Neural crest cell (in vitro differentiated cells): Measurements from ENCODE around the gene FICD. TPM values are rescaled to one million over a fixed set of nuclear protein-coding genes. Genes with fewer than 3 reads are reported as not detected.

ENCODE experiments used
- DNase-seq: peaks from one replicate; pipeline ENCODE4 v3.0.0; 2021; ENCODE audit warnings: low read depth, mixed read lengths, low spot score
- H3K27ac Mint-ChIP-seq: one replicate; pipeline ENCODE4 v1.8.0; 2021; ENCODE audit warnings: mild to moderate bottlenecking, mixed read lengths; ENCODE audit not compliant: unreplicated experiment
- H3K27me3 Mint-ChIP-seq: 2 replicates; pipeline ENCODE4 v1.8.0; 2021; ENCODE audit warnings: low read depth, mild to moderate bottlenecking, mixed read lengths
- H3K36me3 Mint-ChIP-seq: 2 replicates; pipeline ENCODE4 v1.8.0; 2021; ENCODE audit warnings: low read depth, mild to moderate bottlenecking, mixed read lengths
- H3K4me1 Mint-ChIP-seq: 2 replicates; pipeline ENCODE4 v1.8.0; 2021; ENCODE audit warnings: mixed read lengths
- H3K4me3 Mint-ChIP-seq: one replicate; pipeline ENCODE4 v1.8.0; 2021; ENCODE audit warnings: mild to moderate bottlenecking, mixed read lengths
- H3K9me3 Mint-ChIP-seq: 2 replicates; pipeline ENCODE4 v1.8.0; 2021; ENCODE audit warnings: mixed read lengths
- total RNA-seq: library from RNA; stranded (reverse); gene quantifications from 2 replicates; pipeline ENCODE4 v1.2.1, GENCODE V29; 2021
- TF ChIP-seq, protein P1 (sequence below): fragments of 200-600 bp; sonication (generic); conservative IDR thresholded peaks from 2 replicates; pipeline ENCODE4 v1.5.0; 2021; ENCODE audit warnings: antibody characterized with exemption, mild to moderate bottlenecking

The FICD gene
- total RNA-seq, 1 donor from 2014 or later, result 2.9 TPM

DNA sequence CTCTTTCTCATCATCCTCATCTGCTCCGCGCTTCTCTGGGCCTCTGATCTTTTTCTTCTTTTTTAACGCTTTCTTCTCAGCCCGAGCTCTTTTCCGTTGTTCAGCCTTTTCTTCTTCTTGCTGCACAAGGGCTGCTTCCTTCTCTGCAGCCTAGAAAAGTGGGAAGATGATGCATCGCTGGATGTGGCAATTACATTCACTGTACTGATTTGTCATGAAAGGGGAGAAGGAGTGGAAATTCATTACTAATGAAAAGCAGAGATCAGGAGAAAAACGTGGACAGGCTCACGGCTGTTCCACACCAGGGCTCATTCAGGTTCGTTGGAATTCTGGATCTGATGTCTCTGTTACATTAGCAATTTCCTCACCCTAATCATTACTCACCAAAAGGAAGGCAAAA is 15.1 kb downstream of the FICD start:
- no peak for DNase-seq
- H3K4me1 Mint-ChIP-seq, result peaks cover 12% of the 10 kb centered on the region
- H3K36me3 Mint-ChIP-seq, result peaks cover 41% of the 10 kb centered on the region
- H3K4me3 Mint-ChIP-seq, result no peak overlapping the region
- H3K27ac Mint-ChIP-seq, result no peak overlapping the region
- H3K27me3 Mint-ChIP-seq, result peaks cover 22% of the 10 kb centered on the region
- no peaks in the 10 kb centered on the region for H3K9me3 Mint-ChIP-seq
- TF ChIP-seq, protein P1, sequence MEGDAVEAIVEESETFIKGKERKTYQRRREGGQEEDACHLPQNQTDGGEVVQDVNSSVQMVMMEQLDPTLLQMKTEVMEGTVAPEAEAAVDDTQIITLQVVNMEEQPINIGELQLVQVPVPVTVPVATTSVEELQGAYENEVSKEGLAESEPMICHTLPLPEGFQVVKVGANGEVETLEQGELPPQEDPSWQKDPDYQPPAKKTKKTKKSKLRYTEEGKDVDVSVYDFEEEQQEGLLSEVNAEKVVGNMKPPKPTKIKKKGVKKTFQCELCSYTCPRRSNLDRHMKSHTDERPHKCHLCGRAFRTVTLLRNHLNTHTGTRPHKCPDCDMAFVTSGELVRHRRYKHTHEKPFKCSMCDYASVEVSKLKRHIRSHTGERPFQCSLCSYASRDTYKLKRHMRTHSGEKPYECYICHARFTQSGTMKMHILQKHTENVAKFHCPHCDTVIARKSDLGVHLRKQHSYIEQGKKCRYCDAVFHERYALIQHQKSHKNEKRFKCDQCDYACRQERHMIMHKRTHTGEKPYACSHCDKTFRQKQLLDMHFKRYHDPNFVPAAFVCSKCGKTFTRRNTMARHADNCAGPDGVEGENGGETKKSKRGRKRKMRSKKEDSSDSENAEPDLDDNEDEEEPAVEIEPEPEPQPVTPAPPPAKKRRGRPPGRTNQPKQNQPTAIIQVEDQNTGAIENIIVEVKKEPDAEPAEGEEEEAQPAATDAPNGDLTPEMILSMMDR, result no peak

DNA sequence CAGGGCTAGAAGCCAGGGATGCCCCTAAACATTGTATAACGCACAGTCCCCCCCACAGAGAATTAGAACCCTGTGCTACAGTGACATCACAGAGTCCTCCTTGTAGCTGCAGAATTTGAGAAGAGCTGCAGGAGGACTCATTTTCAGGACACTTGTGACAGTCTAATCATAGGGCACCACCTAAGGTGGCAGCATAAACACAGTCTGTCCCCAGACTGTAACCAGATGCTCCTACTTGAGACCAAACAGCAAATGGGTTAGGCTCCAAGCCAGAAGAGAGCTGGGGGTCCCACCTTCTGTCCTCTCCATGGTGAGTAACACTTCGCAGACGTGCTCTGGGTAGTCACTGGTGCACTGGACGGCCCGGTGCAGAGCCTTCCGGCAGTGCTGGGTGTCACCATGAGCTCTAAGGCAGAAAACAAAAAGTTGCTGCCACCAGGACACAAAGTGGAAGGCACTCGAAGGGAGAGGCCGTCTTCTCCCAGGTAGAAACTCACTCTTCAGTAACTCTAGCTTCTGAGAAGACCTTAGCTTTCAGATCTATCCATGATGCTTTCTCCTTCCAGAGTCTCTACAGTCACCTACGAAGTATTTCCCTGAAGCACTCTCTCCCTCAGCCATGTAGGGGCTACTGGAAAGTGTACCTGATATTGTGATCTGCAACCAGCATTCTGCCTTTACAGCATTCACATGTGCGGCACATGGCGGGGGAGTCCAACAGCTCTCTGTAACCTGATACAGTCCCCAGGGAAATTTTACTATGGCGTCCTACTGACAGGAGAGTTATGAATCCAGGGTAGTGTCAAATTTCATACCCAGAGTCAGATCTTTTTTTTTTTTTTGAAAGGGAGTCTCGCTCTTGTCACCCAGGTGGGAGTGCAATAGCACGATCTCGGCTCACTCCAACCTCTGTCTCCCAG is 17.1 kb downstream of the FICD start:
- TF ChIP-seq, protein P1, result no peak
- Mint-ChIP-seq H3K27me3 (peaks cover 12% of the 10 kb centered on the region), H3K9me3 (no peaks in the 10 kb centered on the region), H3K4me1 (peaks cover 4% of the 10 kb centered on the region), H3K27ac (no peak overlapping the region), H3K36me3 (peaks cover 30% of the 10 kb centered on the region), H3K4me3 (no peak overlapping the region)
- DNase-seq, result no peak

DNA sequence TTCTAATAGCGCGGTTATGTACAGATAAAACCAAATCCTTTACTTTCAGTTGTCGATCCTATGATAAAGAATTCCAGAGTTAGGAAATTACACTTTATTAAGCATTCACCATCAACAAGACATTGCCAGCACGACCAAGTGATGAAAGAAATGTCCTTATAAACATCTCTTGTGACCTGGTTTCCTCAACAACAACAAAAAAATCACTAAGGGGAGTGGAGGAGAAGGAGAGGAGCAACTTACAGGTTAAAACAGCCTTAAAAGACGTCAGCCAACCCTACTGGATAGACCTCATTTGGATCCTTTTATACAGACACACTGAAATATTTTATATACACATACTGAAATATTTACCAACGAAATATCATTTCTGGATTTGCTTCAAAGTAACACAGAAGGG is 23.1 kb downstream of the FICD start:
- no peak for DNase-seq
- Mint-ChIP-seq H3K9me3 (no peaks in the 10 kb centered on the region), H3K36me3 (peaks cover 8% of the 10 kb centered on the region), H3K4me3 (no peak overlapping the region), H3K27me3 (no peaks in the 10 kb centered on the region), H3K27ac (no peak overlapping the region), H3K4me1 (no peaks in the 10 kb centered on the region)
- TF ChIP-seq, protein P1, result no peak

DNA sequence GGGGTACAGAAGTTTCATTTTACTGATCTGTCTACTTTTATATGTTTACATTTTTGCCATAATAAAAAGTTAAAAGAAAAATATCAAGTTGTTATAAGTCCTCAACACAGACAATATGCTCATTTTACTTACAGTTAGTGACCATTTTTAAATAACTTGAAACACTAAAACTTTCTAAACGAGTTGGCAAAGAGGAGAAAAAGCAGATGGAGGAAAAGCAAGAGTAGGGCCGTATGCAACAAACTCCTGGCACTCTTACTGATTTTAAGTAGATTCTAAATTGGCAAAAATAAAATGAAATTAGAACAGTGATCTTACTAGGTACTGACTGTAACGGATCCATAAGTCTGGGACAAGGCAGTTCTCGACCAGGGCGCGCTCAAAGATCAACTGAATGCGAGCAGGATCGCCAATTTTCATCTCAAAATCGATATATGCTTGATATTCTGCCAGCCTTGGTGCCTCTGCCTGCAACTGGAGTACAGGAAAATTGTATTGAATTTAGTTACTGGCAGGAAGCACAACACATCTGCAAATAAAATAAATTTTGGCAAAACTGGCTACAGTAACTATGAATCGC is 23.6 kb downstream of the FICD start:
- no peaks in the 10 kb centered on the region for H3K27me3 Mint-ChIP-seq
- no peak overlapping the region for H3K27ac Mint-ChIP-seq
- H3K9me3 Mint-ChIP-seq, result no peaks in the 10 kb centered on the region
- no peaks in the 10 kb centered on the region for H3K4me1 Mint-ChIP-seq
- DNase-seq, result no peak
- TF ChIP-seq, protein P1, result no peak
- no peak overlapping the region for H3K4me3 Mint-ChIP-seq
- peaks cover 8% of the 10 kb centered on the region for H3K36me3 Mint-ChIP-seq

DNA sequence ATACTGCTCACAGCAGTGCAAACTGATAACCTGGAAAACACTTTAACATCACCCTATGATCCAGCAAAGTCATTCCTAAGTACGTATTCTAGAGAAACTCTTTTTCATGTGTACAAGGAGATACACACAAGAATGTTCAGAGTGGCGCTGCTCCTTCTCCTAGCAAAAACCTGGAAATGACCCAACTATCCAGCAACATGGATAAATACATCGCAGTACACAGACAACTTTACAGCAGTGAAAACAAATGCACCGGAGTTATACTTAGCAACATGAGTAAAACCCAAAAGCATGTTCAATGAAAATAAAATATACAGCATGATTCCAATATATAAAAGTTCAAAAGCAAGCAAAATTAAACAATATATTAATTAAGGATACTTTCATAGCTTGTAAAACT is 27.2 kb downstream of the FICD start:
- Mint-ChIP-seq H3K27ac (no peak overlapping the region), H3K27me3 (no peaks in the 10 kb centered on the region)

More for the DNA sequence above, 27.2 kb downstream of the FICD start:
- Mint-ChIP-seq H3K36me3 (peaks cover 4% of the 10 kb centered on the region), H3K9me3 (no peaks in the 10 kb centered on the region), H3K4me1 (no peaks in the 10 kb centered on the region), H3K4me3 (no peak overlapping the region)
- no peak for DNase-seq
- TF ChIP-seq, protein P1, result no peak
